Panc1 (cell line): Measurements from ENCODE around the gene PLXNA2.

ENCODE experiments used
- POLR2AphosphoS5 ChIP-seq: IDR thresholded peaks from 2 replicates; pipeline ENCODE4 v1.6.1; 2012; ENCODE audit warnings: mild to moderate bottlenecking, low read depth, low read length, moderate library complexity
- SIN3A ChIP-seq: IDR thresholded peaks from 2 replicates; pipeline ENCODE4 v1.6.1; 2012; ENCODE audit warnings: low read depth, mild to moderate bottlenecking, low read length, moderate library complexity, borderline replicate concordance; ENCODE audit not compliant: insufficient read depth
- TCF7L2 ChIP-seq: IDR thresholded peaks from 2 replicates; pipeline ENCODE4 v1.6.1; 2011; ENCODE audit warnings: mild to moderate bottlenecking, low read depth, low read length, inconsistent platforms
- TF ChIP-seq, protein P1 (sequence below): fragments of 450-650 bp; IDR thresholded peaks from 2 replicates; pipeline ENCODE4 v1.5.1; 2017; ENCODE audit warnings: mild to moderate bottlenecking
- TF ChIP-seq, protein P2 (sequence below), 2 experiments: IDR thresholded peaks; 2 replicates each; pipeline ENCODE4 v1.6.1; 2011 to 2012; ENCODE audit warnings: low read depth in 2 of 2, control low read depth in 1 of 2, low read length in 1 of 2, mild to moderate bottlenecking in 1 of 2, moderate library complexity in 1 of 2; ENCODE audit not compliant: insufficient read depth in 1 of 2

DNA sequence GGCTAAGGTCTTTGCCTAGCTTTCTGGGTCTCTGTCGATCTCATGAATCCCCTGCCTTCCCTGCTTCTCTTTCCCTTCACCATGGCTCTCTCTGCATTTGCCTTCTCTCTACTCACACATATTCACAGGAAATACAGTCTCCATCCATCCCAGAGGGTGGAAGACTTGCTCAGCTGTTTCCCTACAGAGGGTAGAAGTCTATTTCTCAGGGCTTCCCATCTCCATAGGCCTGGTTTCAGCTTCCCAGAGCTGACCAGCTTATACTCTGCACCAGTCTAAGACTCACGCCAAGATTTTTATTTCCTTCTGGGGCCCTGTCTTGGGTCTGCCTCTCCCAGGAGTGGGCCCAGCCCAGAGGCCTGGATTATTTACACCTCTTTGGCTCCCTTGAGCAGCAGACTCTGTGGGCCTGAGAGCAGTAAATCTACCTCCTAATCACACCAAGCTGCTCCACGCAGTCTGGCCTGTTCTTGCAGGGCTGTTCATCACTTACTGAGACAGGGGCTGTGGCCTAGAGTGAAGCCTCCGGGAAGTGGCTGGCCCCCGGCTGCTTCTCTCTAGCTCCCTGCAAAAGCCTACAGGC lies 102.5 kb downstream of the PLXNA2 start:
- TF ChIP-seq, protein P1, sequence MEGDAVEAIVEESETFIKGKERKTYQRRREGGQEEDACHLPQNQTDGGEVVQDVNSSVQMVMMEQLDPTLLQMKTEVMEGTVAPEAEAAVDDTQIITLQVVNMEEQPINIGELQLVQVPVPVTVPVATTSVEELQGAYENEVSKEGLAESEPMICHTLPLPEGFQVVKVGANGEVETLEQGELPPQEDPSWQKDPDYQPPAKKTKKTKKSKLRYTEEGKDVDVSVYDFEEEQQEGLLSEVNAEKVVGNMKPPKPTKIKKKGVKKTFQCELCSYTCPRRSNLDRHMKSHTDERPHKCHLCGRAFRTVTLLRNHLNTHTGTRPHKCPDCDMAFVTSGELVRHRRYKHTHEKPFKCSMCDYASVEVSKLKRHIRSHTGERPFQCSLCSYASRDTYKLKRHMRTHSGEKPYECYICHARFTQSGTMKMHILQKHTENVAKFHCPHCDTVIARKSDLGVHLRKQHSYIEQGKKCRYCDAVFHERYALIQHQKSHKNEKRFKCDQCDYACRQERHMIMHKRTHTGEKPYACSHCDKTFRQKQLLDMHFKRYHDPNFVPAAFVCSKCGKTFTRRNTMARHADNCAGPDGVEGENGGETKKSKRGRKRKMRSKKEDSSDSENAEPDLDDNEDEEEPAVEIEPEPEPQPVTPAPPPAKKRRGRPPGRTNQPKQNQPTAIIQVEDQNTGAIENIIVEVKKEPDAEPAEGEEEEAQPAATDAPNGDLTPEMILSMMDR: no peak
- TF ChIP-seq TCF7L2 (no peak), POLR2AphosphoS5 (no peak), SIN3A (no peak)
- TF ChIP-seq, protein P2, sequence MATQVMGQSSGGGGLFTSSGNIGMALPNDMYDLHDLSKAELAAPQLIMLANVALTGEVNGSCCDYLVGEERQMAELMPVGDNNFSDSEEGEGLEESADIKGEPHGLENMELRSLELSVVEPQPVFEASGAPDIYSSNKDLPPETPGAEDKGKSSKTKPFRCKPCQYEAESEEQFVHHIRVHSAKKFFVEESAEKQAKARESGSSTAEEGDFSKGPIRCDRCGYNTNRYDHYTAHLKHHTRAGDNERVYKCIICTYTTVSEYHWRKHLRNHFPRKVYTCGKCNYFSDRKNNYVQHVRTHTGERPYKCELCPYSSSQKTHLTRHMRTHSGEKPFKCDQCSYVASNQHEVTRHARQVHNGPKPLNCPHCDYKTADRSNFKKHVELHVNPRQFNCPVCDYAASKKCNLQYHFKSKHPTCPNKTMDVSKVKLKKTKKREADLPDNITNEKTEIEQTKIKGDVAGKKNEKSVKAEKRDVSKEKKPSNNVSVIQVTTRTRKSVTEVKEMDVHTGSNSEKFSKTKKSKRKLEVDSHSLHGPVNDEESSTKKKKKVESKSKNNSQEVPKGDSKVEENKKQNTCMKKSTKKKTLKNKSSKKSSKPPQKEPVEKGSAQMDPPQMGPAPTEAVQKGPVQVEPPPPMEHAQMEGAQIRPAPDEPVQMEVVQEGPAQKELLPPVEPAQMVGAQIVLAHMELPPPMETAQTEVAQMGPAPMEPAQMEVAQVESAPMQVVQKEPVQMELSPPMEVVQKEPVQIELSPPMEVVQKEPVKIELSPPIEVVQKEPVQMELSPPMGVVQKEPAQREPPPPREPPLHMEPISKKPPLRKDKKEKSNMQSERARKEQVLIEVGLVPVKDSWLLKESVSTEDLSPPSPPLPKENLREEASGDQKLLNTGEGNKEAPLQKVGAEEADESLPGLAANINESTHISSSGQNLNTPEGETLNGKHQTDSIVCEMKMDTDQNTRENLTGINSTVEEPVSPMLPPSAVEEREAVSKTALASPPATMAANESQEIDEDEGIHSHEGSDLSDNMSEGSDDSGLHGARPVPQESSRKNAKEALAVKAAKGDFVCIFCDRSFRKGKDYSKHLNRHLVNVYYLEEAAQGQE (IDR thresholded peaks at IDR 0.05; ENCODE audit: insufficient read depth in 1 of 2, low read depth in 2 of 2, low read length in 1 of 2): no peak
